BJ (cell line): ENCODE data around the gene MKRN3. TPM values are rescaled to one million over a fixed set of nuclear protein-coding genes. Genes with fewer than 3 reads are reported as not detected.

Source experiments
- CTCF ChIA-PET: fragments of 350-600 bp; formaldehyde crosslinking; extraction: SDS; loops from one replicate; lab custom pipeline; 2021; ENCODE audit warnings: antibody characterized with exemption, inconsistent platforms; lab: Yijun Ruan, JAX
- POLR2A ChIA-PET: fragments of 300-600 bp; sonication (Branson Sonifier 250); formaldehyde crosslinking; extraction: SDS; loops from one replicate; lab custom pipeline; 2021; ENCODE audit warnings: antibody characterized with exemption; lab: Charles Lee
- DNase-seq: peaks from one replicate; pipeline ENCODE4 v3.0.0-alpha.2; 2011; ENCODE audit warnings: low read depth
- H3K27me3 ChIP-seq: 2 replicates; pipeline ENCODE4 v1.6.0; 2011; ENCODE audit warnings: low read length; ENCODE audit not compliant: control insufficient read depth, insufficient read depth
- H3K36me3 ChIP-seq: 2 replicates; pipeline ENCODE4 v1.5.1; 2011; ENCODE audit warnings: low read length; ENCODE audit not compliant: control insufficient read depth, insufficient read depth
- H3K4me3 ChIP-seq: 2 replicates; pipeline ENCODE4 v1.5.1; 2011; ENCODE audit warnings: low read depth, mild to moderate bottlenecking, control low read depth, low read length
- polyA plus RNA-seq: library from polyadenylated mRNA; depleted of rRNA; stranded (reverse); fragments of >200 nt; gene quantifications from 2 replicates; pipeline ENCODE4 v1.2.3, GENCODE V29; 2011
- TF ChIP-seq, protein P1 (sequence below): IDR thresholded peaks from 2 replicates; pipeline ENCODE4 v1.5.1; 2011; ENCODE audit warnings: low read depth, mild to moderate bottlenecking, control low read depth, inconsistent platforms, low read length, moderate library complexity; ENCODE audit not compliant: insufficient read depth

MKRN3 gene
- polyA plus RNA-seq, 1 experiment: 0.34 TPM

DNA sequence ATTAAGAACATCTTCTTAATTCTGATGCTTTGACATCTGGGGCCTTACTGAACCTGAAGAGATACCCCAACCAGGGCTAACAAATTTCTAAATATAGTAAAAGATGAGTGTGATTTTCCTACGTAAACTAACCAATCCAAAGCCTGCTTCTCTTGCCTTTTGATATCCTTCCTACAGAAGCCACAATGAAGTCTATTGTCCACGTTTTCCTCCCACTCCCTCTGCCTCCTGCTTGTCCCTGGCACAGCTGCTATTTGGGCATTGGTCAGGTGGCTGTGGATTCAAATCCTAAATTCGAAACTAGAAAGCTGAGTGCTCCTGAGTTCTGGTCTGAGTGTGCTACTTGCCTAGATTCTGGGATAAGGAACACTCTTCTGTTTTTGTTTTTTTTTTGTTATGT is 17.4 kb upstream of the MKRN3 start:
- Histone ChIP-seq H3K4me3 (no peak overlapping the region), H3K36me3 (no peaks in the 10 kb centered on the region), H3K27me3 (no peaks in the 10 kb centered on the region)
- ChIA-PET CTCF (no interaction called here), POLR2A (no interaction called here)
- no peak for DNase-seq
- TF ChIP-seq, protein P1, sequence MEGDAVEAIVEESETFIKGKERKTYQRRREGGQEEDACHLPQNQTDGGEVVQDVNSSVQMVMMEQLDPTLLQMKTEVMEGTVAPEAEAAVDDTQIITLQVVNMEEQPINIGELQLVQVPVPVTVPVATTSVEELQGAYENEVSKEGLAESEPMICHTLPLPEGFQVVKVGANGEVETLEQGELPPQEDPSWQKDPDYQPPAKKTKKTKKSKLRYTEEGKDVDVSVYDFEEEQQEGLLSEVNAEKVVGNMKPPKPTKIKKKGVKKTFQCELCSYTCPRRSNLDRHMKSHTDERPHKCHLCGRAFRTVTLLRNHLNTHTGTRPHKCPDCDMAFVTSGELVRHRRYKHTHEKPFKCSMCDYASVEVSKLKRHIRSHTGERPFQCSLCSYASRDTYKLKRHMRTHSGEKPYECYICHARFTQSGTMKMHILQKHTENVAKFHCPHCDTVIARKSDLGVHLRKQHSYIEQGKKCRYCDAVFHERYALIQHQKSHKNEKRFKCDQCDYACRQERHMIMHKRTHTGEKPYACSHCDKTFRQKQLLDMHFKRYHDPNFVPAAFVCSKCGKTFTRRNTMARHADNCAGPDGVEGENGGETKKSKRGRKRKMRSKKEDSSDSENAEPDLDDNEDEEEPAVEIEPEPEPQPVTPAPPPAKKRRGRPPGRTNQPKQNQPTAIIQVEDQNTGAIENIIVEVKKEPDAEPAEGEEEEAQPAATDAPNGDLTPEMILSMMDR: no peak

DNA sequence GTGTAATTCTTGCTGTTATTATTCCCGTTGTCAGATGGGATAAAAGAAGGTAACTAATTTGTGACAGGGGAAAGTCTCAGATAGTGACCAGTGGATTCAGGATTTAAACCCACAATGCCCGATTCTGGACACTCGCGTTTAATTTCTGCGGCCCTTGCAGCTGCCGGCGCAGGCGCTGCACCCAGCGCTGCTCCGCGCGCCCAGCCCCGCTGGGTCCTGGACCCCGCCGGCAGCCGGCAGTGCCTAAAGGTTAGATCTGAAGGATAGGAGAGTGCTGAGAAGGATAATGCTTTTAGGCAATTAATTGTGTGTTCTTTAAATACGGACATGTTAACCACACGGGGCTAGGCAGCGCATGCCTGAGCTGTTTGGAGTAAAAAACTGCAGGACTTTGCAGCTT is 3.6 kb upstream of the MKRN3 start:
- ChIA-PET CTCF (no interaction called here), POLR2A (no interaction called here)
- Histone ChIP-seq H3K36me3 (no peaks in the 10 kb centered on the region), H3K27me3 (no peaks in the 10 kb centered on the region), H3K4me3 (no peak overlapping the region)
- DNase-seq: no peak
- TF ChIP-seq, protein P1: no peak

DNA sequence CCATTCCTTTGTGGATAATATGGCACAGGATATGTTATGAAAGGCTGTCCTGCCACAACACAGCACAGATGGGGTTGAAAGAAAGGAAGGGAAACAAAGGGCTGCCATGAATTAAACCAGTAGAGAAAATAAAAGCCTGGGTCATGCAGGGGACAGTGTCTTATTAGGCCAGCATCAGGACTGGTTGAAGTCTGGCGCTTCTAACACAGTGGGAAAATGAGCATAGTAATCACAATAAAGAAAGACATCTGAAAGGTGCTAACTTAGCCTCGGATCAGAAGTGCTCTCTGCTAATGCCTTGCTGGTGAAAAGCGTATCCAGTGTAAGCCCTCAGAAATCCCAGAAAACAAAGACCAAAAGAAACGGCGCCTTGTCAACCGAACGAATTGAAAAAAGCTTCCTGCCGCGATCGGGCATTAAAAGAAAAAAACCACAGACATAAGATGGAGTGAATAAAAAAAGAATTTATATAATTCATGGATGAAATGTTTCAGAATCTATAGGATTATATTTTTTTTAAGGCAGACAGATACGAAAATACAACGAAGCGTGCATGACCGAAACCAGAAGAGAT is 566 bp upstream of the MKRN3 start:
- CTCF ChIA-PET: no interaction called here
- no peaks in the 10 kb centered on the region for H3K27me3 ChIP-seq
- TF ChIP-seq, protein P1: no peak
- no peaks in the 10 kb centered on the region for H3K36me3 ChIP-seq
- POLR2A ChIA-PET: no interaction called here
- no peak for DNase-seq
- peak overlapping the region; percentile 20 for H3K4me3 ChIP-seq

DNA sequence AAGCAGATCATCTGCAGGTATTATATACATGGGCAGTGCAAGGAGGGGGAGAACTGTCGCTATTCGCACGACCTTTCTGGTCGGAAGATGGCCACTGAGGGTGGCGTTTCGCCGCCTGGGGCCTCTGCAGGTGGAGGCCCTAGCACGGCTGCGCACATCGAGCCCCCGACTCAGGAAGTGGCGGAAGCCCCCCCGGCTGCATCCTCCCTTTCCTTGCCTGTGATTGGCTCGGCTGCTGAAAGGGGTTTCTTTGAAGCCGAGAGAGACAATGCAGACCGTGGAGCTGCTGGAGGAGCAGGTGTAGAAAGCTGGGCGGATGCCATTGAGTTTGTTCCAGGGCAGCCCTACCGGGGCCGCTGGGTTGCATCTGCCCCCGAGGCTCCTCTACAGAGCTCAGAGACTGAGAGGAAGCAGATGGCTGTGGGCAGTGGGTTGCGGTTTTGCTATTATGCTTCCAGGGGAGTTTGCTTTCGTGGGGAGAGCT is 639 bp downstream of the MKRN3 start:
- ChIA-PET CTCF (no interaction called here), POLR2A (no interaction called here)
- TF ChIP-seq, protein P1: no peak
- Histone ChIP-seq H3K4me3 (peak overlapping the region; percentile 50), H3K27me3 (no peaks in the 10 kb centered on the region), H3K36me3 (no peaks in the 10 kb centered on the region)
- DNase-seq: no peak

DNA sequence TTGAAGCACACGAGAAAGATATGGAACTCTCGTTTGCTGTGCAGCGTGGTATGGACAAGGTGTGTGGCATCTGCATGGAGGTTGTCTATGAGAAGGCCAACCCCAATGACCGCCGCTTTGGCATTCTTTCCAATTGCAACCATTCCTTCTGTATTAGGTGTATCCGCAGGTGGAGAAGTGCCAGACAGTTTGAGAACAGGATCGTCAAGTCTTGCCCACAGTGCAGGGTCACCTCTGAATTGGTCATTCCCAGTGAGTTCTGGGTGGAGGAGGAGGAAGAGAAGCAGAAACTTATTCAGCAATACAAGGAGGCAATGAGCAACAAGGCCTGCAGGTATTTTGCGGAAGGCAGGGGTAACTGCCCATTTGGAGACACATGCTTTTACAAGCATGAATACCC is 1.2 kb downstream of the MKRN3 start:
- Histone ChIP-seq H3K27me3 (no peaks in the 10 kb centered on the region), H3K36me3 (no peaks in the 10 kb centered on the region), H3K4me3 (no peak overlapping the region; the same call in 1 of the 2 replicates)
- POLR2A ChIA-PET: no interaction called here
- CTCF ChIA-PET: no interaction called here
- no peak for DNase-seq
- TF ChIP-seq, protein P1: no peak
